ENCODE data around the gene MMP26.
A peak's percentile ranks its signal among the peaks of the same experiment; 100 is the strongest.

The MMP26 gene

DNA sequence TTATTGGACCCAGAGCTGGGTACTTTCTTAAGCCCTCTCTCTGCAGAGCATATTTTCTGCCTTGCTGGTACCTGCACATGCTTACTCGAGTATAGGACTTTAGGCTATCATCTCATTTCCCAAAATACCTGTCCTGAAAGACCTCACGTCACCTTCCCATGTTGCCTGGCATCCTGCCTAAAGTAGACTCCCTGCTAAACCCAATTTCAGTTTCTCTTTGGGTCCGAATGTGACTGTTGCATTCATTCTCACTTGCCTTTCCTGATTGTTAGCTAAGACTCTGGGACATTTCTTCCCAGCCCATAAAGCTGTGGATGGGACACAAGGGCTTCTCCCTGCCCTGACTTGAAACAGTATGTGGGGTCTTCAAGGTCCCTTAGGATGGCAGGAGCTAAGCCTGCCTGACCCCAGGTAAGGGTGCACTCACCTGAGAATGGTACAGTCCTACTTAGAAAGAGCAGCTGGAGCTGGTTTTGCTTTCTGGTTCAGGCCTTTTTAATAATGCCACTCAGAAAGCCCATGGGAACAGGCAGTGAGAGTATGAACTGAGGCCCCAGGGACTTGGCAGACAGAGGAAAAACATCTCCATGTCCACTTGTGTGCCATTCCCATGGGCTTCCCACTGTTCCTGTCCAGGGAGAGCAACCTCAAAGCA is 19.8 kb upstream of the MMP26 start:
- H2AFZ ChIP-seq (ENCODE audit: low read length): peak overlapping the region; percentile 94
- H3K4me1 ChIP-seq (ENCODE audit: low read length): peaks cover 14% of the 10 kb centered on the region
- no peaks in the 10 kb centered on the region for H4K20me1 ChIP-seq (ENCODE audit: insufficient read depth, low read length)
- peak overlapping the region; percentile 84 for H3K4me2 ChIP-seq (ENCODE audit: low read depth, low read length)
- DNase-seq: peak; percentile 83
- no peaks in the 10 kb centered on the region for H3K9me2 ChIP-seq (replicated peaks; ENCODE audit: insufficient read depth, low read length)
- peak overlapping the region; percentile 77 for H3K27ac ChIP-seq (ENCODE audit: low read length)
- H3K4me3 ChIP-seq (ENCODE audit: low read length): peak overlapping the region; percentile 63
- peaks cover 9% of the 10 kb centered on the region; the same call in 1 of the 2 replicates for H3F3A ChIP-seq (ENCODE audit: insufficient read depth, low read length)
- H3K9me3 ChIP-seq (replicated peaks; ENCODE audit: insufficient read depth, low read length): no peaks in the 10 kb centered on the region
- TF ChIP-seq, protein P1, sequence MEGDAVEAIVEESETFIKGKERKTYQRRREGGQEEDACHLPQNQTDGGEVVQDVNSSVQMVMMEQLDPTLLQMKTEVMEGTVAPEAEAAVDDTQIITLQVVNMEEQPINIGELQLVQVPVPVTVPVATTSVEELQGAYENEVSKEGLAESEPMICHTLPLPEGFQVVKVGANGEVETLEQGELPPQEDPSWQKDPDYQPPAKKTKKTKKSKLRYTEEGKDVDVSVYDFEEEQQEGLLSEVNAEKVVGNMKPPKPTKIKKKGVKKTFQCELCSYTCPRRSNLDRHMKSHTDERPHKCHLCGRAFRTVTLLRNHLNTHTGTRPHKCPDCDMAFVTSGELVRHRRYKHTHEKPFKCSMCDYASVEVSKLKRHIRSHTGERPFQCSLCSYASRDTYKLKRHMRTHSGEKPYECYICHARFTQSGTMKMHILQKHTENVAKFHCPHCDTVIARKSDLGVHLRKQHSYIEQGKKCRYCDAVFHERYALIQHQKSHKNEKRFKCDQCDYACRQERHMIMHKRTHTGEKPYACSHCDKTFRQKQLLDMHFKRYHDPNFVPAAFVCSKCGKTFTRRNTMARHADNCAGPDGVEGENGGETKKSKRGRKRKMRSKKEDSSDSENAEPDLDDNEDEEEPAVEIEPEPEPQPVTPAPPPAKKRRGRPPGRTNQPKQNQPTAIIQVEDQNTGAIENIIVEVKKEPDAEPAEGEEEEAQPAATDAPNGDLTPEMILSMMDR (IDR thresholded peaks at IDR 0.05; ENCODE audit: low read length): no peak
- TF ChIP-seq EZH2phosphoT487 (IDR thresholded peaks at IDR 0.05; ENCODE audit: low read length): no peak
- H3K9ac ChIP-seq (ENCODE audit: low read length): peak overlapping the region; percentile 72
- no peaks in the 10 kb centered on the region for H3K36me3 ChIP-seq (replicated peaks; ENCODE audit: insufficient read depth, low read length)
- no peaks in the 10 kb centered on the region for H3K79me2 ChIP-seq (ENCODE audit: low read length)
- no peaks in the 10 kb centered on the region for H3K27me3 ChIP-seq (replicated peaks; ENCODE audit: insufficient read depth, low read length)

DNA sequence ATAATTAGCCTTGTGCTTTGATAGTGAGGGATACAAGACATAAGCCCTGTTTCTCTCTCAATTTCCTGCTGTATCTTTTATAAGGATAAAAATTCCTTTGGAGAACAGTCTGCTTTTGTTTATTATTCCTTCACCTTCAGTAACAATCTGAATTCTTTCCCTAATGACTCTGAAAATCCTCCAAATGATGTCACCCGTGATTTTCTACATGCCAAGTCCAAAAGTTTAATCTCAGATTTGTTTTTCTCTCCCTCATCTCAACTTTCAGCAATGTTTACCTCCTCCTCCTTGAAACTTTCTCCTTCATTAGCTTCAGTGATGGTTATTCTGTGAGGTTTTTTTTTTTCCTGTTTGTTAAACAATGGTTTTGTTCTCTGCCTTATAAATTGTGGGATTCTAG is 9.1 kb upstream of the MMP26 start:
- Histone ChIP-seq H3F3A (ENCODE audit: insufficient read depth, low read length) (peaks cover 12% of the 10 kb centered on the region; the same call in 1 of the 2 replicates), H3K79me2 (ENCODE audit: low read length) (no peaks in the 10 kb centered on the region), H4K20me1 (ENCODE audit: insufficient read depth, low read length) (no peaks in the 10 kb centered on the region), H3K27me3 (replicated peaks; ENCODE audit: insufficient read depth, low read length) (no peaks in the 10 kb centered on the region), H3K9me2 (replicated peaks; ENCODE audit: insufficient read depth, low read length) (no peaks in the 10 kb centered on the region), H3K27ac (ENCODE audit: low read length) (no peak overlapping the region), H2AFZ (ENCODE audit: low read length) (no peak overlapping the region), H3K9me3 (replicated peaks; ENCODE audit: insufficient read depth, low read length) (no peaks in the 10 kb centered on the region), H3K4me3 (ENCODE audit: low read length) (no peak overlapping the region), H3K4me2 (ENCODE audit: low read depth, low read length) (no peak overlapping the region), H3K36me3 (replicated peaks; ENCODE audit: insufficient read depth, low read length) (no peaks in the 10 kb centered on the region), H3K9ac (ENCODE audit: low read length) (no peak overlapping the region), H3K4me1 (ENCODE audit: low read length) (peaks cover 15% of the 10 kb centered on the region)
- DNase-seq: no peak
- TF ChIP-seq EZH2phosphoT487 (IDR thresholded peaks at IDR 0.05; ENCODE audit: low read length): no peak
- TF ChIP-seq, protein P1 (IDR thresholded peaks at IDR 0.05; ENCODE audit: low read length): no peak
- TF ChIP-seq EZH2 (optimal IDR thresholded peaks at IDR 0.05; ENCODE audit: low read depth, low read length): no peak

DNA sequence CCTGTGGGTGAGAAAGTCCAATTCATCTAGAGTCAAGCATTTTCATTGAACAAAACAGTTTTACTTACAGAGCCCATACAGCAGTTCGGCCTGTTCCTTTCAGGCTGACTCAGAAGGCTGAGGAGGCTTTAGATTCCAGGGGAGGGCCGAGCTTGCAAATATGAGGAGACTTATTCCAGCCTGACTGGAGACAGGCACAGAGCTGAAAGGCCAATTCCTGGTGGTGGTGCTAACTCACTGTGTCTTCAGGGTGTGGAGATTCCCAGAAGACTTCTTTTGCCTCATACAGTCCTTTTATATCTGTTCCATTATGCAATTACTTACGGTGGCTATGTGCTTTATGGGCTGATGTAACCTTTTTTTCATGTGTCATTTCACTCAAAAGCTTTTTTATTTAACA is 7.0 kb upstream of the MMP26 start, which contains the start of gene OR51E2:
Gene OR51E2 (minus strand): TSS at position 269 of the 400 bp plus-strand sequence. CDS start 15,142 bp downstream, outside the sequence.
- Histone ChIP-seq H3K36me3 (replicated peaks; ENCODE audit: insufficient read depth, low read length) (no peaks in the 10 kb centered on the region), H3K9me3 (replicated peaks; ENCODE audit: insufficient read depth, low read length) (no peaks in the 10 kb centered on the region), H3K27ac (ENCODE audit: low read length) (no peak within 1 kb of the TSS), H3K9ac (ENCODE audit: low read length) (no peak within 1 kb of the TSS), H3F3A (ENCODE audit: insufficient read depth, low read length) (peaks cover 13% of the 10 kb centered on the region; the same call in 1 of the 2 replicates), H3K9me2 (replicated peaks; ENCODE audit: insufficient read depth, low read length) (no peaks in the 10 kb centered on the region), H3K4me1 (ENCODE audit: low read length) (peaks cover 21% of the 10 kb centered on the region), H3K4me2 (ENCODE audit: low read depth, low read length) (no peak within 1 kb of the TSS), H3K27me3 (replicated peaks; ENCODE audit: insufficient read depth, low read length) (no peaks in the 10 kb centered on the region), H4K20me1 (ENCODE audit: insufficient read depth, low read length) (no peaks in the 10 kb centered on the region), H3K79me2 (ENCODE audit: low read length) (no peaks in the 10 kb centered on the region), H3K4me3 (ENCODE audit: low read length) (no peak within 1 kb of the TSS), H2AFZ (ENCODE audit: low read length) (no peak within 1 kb of the TSS)
- TF ChIP-seq, protein P1 (IDR thresholded peaks at IDR 0.05; ENCODE audit: low read length): no peak
- TF ChIP-seq EZH2phosphoT487 (IDR thresholded peaks at IDR 0.05; ENCODE audit: low read length) (no peak), EZH2 (optimal IDR thresholded peaks at IDR 0.05; ENCODE audit: low read depth, low read length) (no peak)
- no peak for DNase-seq

All from MM.1S (cell line).